K562 (cell line): ENCODE results near the gene SNX14. TPM values are rescaled to one million over a fixed set of nuclear protein-coding genes. Genes with fewer than 3 reads are reported as not detected.

Experiments used
- FOXM1 ChIP-seq, 2 experiments: fragments of 450-650 bp in 1 of 2; sonication (generic) in 1 of 2; formaldehyde crosslinking in 1 of 2; IDR thresholded peaks; 2 replicates each; pipeline versions ENCODE4 v1.6.1 to v1.9.0; 2017 to 2022; ENCODE audit warnings: low read depth in 2 of 2, mild to moderate bottlenecking in 2 of 2, missing genetic modification reagents in 1 of 2, moderate library complexity in 1 of 2
- MBD2 ChIP-seq: sonication (generic); IDR thresholded peaks from 2 replicates; pipeline ENCODE4 v1.6.1; 2016; ENCODE audit warnings: low read depth, borderline replicate concordance
- NCOA2 ChIP-seq, 2 experiments: fragments of 450-650 bp; IDR thresholded peaks; 2 replicates each; pipeline ENCODE4 v1.6.1; 2018; ENCODE audit warnings: mild to moderate bottlenecking in 2 of 2, moderate library complexity in 1 of 2; ENCODE audit not compliant: partially characterized antibody in 2 of 2
- NUFIP1 ChIP-seq: fragments of 450-650 bp; IDR thresholded peaks from 2 replicates; pipeline ENCODE4 v1.6.1; 2018; ENCODE audit not compliant: partially characterized antibody
- POLR2AphosphoS5 ChIP-seq: IDR thresholded peaks from 2 replicates; pipeline ENCODE4 v1.6.1; 2011; ENCODE audit warnings: mild to moderate bottlenecking, low read depth, low read length, moderate library complexity; ENCODE audit not compliant: control insufficient read depth, insufficient read depth
- POLR3A ChIP-seq: IDR thresholded peaks from 2 replicates; pipeline ENCODE4 v1.6.1; 2011; ENCODE audit warnings: borderline replicate concordance, mild to moderate bottlenecking, moderate library complexity; ENCODE audit not compliant: insufficient read length, insufficient read depth; ENCODE audit errors: extremely low read depth
- POU5F1 ChIP-seq: fragments of 150-350 bp; IDR thresholded peaks from 2 replicates; pipeline ENCODE4 v1.6.1; 2014; ENCODE audit warnings: borderline replicate concordance, low read length, low read depth, mild to moderate bottlenecking; ENCODE audit not compliant: partially characterized antibody
- RAD51 ChIP-seq: fragments of 450-650 bp; IDR thresholded peaks from 2 replicates; pipeline ENCODE4 v1.7.1; 2016; ENCODE audit warnings: low read depth, mild to moderate bottlenecking, borderline replicate concordance
- U2AF2 ChIP-seq: fragments of 200-400 bp; formaldehyde crosslinking; optimal IDR thresholded peaks from 2 replicates; pipeline ENCODE3; 2017; ENCODE audit warnings: low read depth, mild to moderate bottlenecking, low read length
- YBX1 ChIP-seq: fragments of 450-650 bp; IDR thresholded peaks from 2 replicates; pipeline ENCODE4 v1.7.1; 2016; ENCODE audit warnings: mild to moderate bottlenecking
- ZEB2 ChIP-seq: fragments of 450-650 bp; IDR thresholded peaks from 2 replicates; pipeline ENCODE4 v1.6.1; 2016
- ZNF586 ChIP-seq: fragments of 450-650 bp; formaldehyde crosslinking; conservative IDR thresholded peaks from 2 replicates; pipeline ENCODE4 v1.4.0; 2020; ENCODE audit warnings: mild to moderate bottlenecking, moderate library complexity
- ZNF717 ChIP-seq: fragments of 250-450 bp; sonication (Bioruptor Pico); IDR thresholded peaks from 2 replicates; pipeline ENCODE4 v1.5.0; 2021
- polyA plus RNA-seq, 8 experiments: library from polyadenylated mRNA; depleted of rRNA in 4 of 8; stranded (reverse) in 5 of 8; unstranded in 3 of 8; fragments of >200 nt; fragmentation: Nextera tagmentation in 2 of 8; fragmentation: Illumina TruSeq in 1 of 8; extraction: Ambion mirVana in 2 of 8; extraction: Trizol in 1 of 8; gene quantifications; 2 replicates each; pipeline versions ENCODE4 v1.2.1 to v1.2.3, GENCODE V29; 2011 to 2014; ENCODE audit warnings: inconsistent platforms in 1 of 8, missing spikeins in 1 of 8
- total RNA-seq, 7 experiments: library from RNA; depleted of rRNA in 6 of 7; stranded (reverse); fragments of >200 nt in 6 of 7; fragmentation: Illumina TruSeq in 2 of 7; extraction: Trizol in 2 of 7; gene quantifications; 2 replicates each; pipeline versions ENCODE4 v1.2.1 to v1.2.3, GENCODE V29; 2011 to 2021; ENCODE audit warnings: low replicate concordance in 1 of 7
- TF ChIP-seq, protein P1 (sequence below): fragments of 250-450 bp; sonication (Bioruptor Pico); IDR thresholded peaks from 2 replicates; pipeline ENCODE4 v1.8.0; 2022; ENCODE audit warnings: moderate library complexity, mild to moderate bottlenecking, inconsistent platforms
- TF ChIP-seq, protein P2 (sequence below), 2 experiments: fragments of 450-650 bp; formaldehyde crosslinking in 1 of 2; IDR thresholded peaks; 2 replicates each; pipeline versions ENCODE4 v1.4.0 to v1.6.1; 2014 to 2020; ENCODE audit warnings: mild to moderate bottlenecking in 2 of 2, borderline replicate concordance in 1 of 2, low read depth in 1 of 2
- TF ChIP-seq, protein P3 (sequence below): sonication (generic); formaldehyde crosslinking; IDR thresholded peaks from 2 replicates; pipeline ENCODE4 v1.8.1; 2023; ENCODE audit warnings: mild to moderate bottlenecking, missing genetic modification reagents, moderate library complexity

Gene SNX14
- total and polyA plus RNA-seq, 9 of the 15 experiments (the other 6 are each of a cell fraction or from before 2014, with no cell fraction given), result 46.5 to 140 (median 71.2) TPM

DNA sequence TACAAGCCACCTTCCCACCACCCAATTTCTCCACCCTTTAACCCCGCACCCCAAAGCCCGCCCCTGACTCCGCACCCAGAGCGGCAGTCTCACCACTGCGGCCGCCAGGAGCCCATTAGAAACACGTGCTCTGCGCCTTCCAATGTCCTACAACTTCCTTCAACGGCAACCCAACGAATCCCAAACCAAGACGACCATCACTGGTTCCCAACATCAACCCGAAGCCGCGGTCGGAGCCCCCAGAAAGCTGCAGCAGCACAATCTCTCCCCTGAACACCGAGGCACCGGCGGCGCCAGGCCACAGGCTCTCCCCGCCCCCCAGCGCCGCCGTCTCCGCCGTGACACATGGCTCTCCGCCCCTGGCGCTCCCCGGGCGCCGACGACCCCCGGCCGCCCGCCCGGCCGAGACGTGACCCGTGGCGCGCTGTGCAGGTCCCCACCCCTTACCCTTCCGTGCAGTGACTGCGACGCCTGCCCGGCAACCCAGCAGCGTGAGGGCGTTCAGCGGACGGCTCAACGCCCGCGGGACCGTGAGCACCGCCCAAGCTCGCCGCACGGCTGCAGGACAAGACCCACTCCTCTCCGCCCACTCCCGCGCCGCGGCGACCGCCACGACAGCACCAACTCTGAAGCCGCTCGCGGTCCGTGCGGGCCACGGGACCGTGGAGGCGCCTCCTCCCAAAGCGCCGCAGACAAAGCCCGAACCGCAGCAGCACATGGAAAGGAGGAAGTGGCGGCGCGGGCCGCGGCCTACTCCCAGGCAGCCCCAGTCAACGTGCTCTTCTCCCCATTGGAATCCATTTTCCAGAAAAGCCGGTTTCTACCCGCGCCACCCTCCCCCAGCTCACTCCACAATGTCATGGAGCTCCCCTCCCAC, 48.5 kb upstream of the SNX14 start (continued):
- TF ChIP-seq FOXM1 (IDR thresholded peaks at IDR 0.05; ENCODE audit: low read depth) (no peak), FOXM1 (CRISPR knock-in tag; IDR thresholded peaks at IDR 0.05; ENCODE audit: low read depth) (peak; percentile 93), POLR3A (no peak), ZNF586 (CRISPR knock-in tag) (no peak), RAD51 (peak; percentile 27; the same call in 1 of the 2 replicates), YBX1 (no peak), POLR2AphosphoS5 (no peak), NCOA2 (IDR thresholded peaks at IDR 0.05; ENCODE audit: partially characterized antibody in 2 of 2) (no peak), NUFIP1 (no peak), POU5F1 (no peak), U2AF2 (no peak), ZEB2 (no peak), ZNF717 (no peak), MBD2 (no peak)
- TF ChIP-seq, protein P1, sequence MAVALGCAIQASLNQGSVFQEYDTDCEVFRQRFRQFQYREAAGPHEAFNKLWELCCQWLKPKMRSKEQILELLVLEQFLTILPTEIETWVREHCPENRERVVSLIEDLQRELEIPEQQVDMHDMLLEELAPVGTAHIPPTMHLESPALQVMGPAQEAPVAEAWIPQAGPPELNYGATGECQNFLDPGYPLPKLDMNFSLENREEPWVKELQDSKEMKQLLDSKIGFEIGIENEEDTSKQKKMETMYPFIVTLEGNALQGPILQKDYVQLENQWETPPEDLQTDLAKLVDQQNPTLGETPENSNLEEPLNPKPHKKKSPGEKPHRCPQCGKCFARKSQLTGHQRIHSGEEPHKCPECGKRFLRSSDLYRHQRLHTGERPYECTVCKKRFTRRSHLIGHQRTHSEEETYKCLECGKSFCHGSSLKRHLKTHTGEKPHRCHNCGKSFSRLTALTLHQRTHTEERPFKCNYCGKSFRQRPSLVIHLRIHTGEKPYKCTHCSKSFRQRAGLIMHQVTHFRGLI (CRISPR knock-in tag), result no peak
- TF ChIP-seq, protein P2, sequence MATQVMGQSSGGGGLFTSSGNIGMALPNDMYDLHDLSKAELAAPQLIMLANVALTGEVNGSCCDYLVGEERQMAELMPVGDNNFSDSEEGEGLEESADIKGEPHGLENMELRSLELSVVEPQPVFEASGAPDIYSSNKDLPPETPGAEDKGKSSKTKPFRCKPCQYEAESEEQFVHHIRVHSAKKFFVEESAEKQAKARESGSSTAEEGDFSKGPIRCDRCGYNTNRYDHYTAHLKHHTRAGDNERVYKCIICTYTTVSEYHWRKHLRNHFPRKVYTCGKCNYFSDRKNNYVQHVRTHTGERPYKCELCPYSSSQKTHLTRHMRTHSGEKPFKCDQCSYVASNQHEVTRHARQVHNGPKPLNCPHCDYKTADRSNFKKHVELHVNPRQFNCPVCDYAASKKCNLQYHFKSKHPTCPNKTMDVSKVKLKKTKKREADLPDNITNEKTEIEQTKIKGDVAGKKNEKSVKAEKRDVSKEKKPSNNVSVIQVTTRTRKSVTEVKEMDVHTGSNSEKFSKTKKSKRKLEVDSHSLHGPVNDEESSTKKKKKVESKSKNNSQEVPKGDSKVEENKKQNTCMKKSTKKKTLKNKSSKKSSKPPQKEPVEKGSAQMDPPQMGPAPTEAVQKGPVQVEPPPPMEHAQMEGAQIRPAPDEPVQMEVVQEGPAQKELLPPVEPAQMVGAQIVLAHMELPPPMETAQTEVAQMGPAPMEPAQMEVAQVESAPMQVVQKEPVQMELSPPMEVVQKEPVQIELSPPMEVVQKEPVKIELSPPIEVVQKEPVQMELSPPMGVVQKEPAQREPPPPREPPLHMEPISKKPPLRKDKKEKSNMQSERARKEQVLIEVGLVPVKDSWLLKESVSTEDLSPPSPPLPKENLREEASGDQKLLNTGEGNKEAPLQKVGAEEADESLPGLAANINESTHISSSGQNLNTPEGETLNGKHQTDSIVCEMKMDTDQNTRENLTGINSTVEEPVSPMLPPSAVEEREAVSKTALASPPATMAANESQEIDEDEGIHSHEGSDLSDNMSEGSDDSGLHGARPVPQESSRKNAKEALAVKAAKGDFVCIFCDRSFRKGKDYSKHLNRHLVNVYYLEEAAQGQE (IDR thresholded peaks at IDR 0.05; ENCODE audit: borderline replicate concordance), result no peak
- TF ChIP-seq, protein P2 (CRISPR knock-in tag; IDR thresholded peaks at IDR 0.05; ENCODE audit: low read depth), result no peak
- TF ChIP-seq, protein P3, sequence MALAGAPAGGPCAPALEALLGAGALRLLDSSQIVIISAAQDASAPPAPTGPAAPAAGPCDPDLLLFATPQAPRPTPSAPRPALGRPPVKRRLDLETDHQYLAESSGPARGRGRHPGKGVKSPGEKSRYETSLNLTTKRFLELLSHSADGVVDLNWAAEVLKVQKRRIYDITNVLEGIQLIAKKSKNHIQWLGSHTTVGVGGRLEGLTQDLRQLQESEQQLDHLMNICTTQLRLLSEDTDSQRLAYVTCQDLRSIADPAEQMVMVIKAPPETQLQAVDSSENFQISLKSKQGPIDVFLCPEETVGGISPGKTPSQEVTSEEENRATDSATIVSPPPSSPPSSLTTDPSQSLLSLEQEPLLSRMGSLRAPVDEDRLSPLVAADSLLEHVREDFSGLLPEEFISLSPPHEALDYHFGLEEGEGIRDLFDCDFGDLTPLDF (CRISPR knock-in tag), result no peak; the same call in 1 of the 2 replicates
